HCT116 (cell line): ENCODE data around the gene SOX6. TPM values are rescaled to one million over a fixed set of nuclear protein-coding genes. Genes with fewer than 3 reads are reported as not detected.

Experiments used
- ATAC-seq: fragments of 200-7000 bp; cut with Tn5 transposase; 2 replicates; pipeline ENCODE4 v1.9.1; 2020; ENCODE audit warnings: mild to moderate bottlenecking, moderate library complexity
- BruUV-seq: library from RNA; stranded (reverse); fragments of 400-500 nt; replicated peaks from 2 replicates; lab custom pipeline; 2021; lab: Mats Ljungman, UMichigan
- CTCF ChIA-PET: fragments of 300-600 bp; sonication (Branson Sonifier 250); formaldehyde crosslinking; loops from one replicate; lab custom pipeline; 2021; ENCODE audit warnings: antibody characterized with exemption; lab: Charles Lee
- POLR2A ChIA-PET: fragments of 300-600, 350-600 bp; sonication (Branson Sonifier 250); formaldehyde crosslinking; loops from one replicate; lab custom pipeline; 2021; ENCODE audit warnings: antibody characterized with exemption; lab: Charles Lee
- RAD21 ChIA-PET, 2 experiments: fragments of 300-600 bp; sonication (Branson Sonifier 250); formaldehyde crosslinking; loops; one replicate each; lab custom pipeline; 2023; ENCODE audit warnings: low total read pairs in 2 of 2; ENCODE audit not compliant: uncharacterized antibody in 2 of 2, unreplicated experiment in 2 of 2, low non-redundant PET in 1 of 2; lab: Charles Lee
- DNase-seq: peaks from one replicate; pipeline ENCODE4 v3.0.0-alpha.2; 2010; ENCODE audit warnings: low read depth, low spot score
- H2AFZ ChIP-seq: fragments of 200-600 bp; shearing (Covaris generic), sonication (generic); 2 replicates; pipeline ENCODE4 v1.6.1; 2017; ENCODE audit warnings: low read depth, mixed run types, mixed read lengths, antibody characterized with exemption, low read length; ENCODE audit not compliant: poor library complexity, severe bottlenecking
- H3K27ac ChIP-seq: 2 replicates; pipeline ENCODE4 v1.5.1; 2012; ENCODE audit warnings: low read depth, low read length
- H3K27me3 ChIP-seq: fragments of 200-600 bp; sonication (generic); 2 replicates; pipeline ENCODE4 v1.6.1; 2016; ENCODE audit warnings: mixed run types, low read length, mixed read lengths; ENCODE audit not compliant: insufficient read depth
- H3K36me3 ChIP-seq, 2 experiments: fragments of 200-500 bp in 1 of 2; fragments of 200-600 bp in 1 of 2; sonication (Bioruptor generic) in 1 of 2; sonication (generic) in 1 of 2; 2 replicates each; pipeline versions ENCODE4 v1.5.1 to v1.6.1; 2014 to 2016; ENCODE audit warnings: low read length in 2 of 2, inconsistent platforms in 1 of 2, mixed read lengths in 1 of 2, mixed run types in 1 of 2; ENCODE audit not compliant: insufficient read depth in 2 of 2, control insufficient read depth in 1 of 2
- H3K4me1 ChIP-seq, 2 experiments: fragments of 200-600 bp in 1 of 2; sonication (generic) in 1 of 2; 2 replicates each; pipeline versions ENCODE4 v1.5.1 to v1.6.1; 2012 to 2017; ENCODE audit warnings: low read length in 2 of 2, inconsistent platforms in 1 of 2, mild to moderate bottlenecking in 1 of 2, mixed read lengths in 1 of 2, mixed run types in 1 of 2, moderate library complexity in 1 of 2; ENCODE audit not compliant: insufficient read depth in 2 of 2, control insufficient read depth in 1 of 2
- H3K4me2 ChIP-seq: fragments of 200-600 bp; sonication (generic); 2 replicates; pipeline ENCODE4 v1.6.1; 2017; ENCODE audit warnings: mixed run types, low read length, mixed read lengths
- H3K4me3 ChIP-seq, 2 experiments: fragments of 200-600 bp in 1 of 2; sonication (generic) in 1 of 2; replicated peaks in 1 of 2; 2 replicates each; pipeline ENCODE4 v1.5.1; 2011 to 2016; ENCODE audit warnings: low read length in 2 of 2, control low read depth in 1 of 2, low read depth in 1 of 2, mild to moderate bottlenecking in 1 of 2, mixed read lengths in 1 of 2, mixed run types in 1 of 2
- H3K79me2 ChIP-seq: fragments of 200-600 bp; sonication (generic); 2 replicates; pipeline ENCODE4 v1.6.1; 2017; ENCODE audit warnings: mild to moderate bottlenecking, mixed run types, low read length, moderate library complexity, mixed read lengths; ENCODE audit not compliant: insufficient read depth
- H3K9ac ChIP-seq: fragments of 200-600 bp; sonication (generic); 2 replicates; pipeline ENCODE4 v1.6.1; 2016; ENCODE audit warnings: low read length, mixed read lengths
- H3K9me2 ChIP-seq: fragments of 200-600 bp; sonication (generic), shearing (Covaris generic); 2 replicates; pipeline ENCODE4 v1.6.1; 2017; ENCODE audit warnings: mixed run types, mild to moderate bottlenecking, moderate library complexity; ENCODE audit not compliant: insufficient read depth
- H3K9me3 ChIP-seq, 2 experiments: fragments of 200-500 bp in 1 of 2; fragments of 200-600 bp in 1 of 2; sonication (Bioruptor generic) in 1 of 2; sonication (generic) in 1 of 2; 2 replicates each; pipeline ENCODE4 v1.6.1; 2014 to 2017; ENCODE audit warnings: low read length in 2 of 2, mixed read lengths in 2 of 2, inconsistent platforms in 1 of 2, low read depth in 1 of 2, mild to moderate bottlenecking in 1 of 2, mixed run types in 1 of 2, moderate library complexity in 1 of 2; ENCODE audit not compliant: control insufficient read depth in 1 of 2, insufficient read depth in 1 of 2
- H4K20me1 ChIP-seq: fragments of 200-600 bp; sonication (generic), shearing (Covaris generic); 2 replicates; pipeline ENCODE4 v1.6.1; 2017; ENCODE audit warnings: mixed run types, mild to moderate bottlenecking, moderate library complexity; ENCODE audit not compliant: insufficient read depth
- CEBPB ChIP-seq: IDR thresholded peaks from 2 replicates; pipeline ENCODE4 v1.6.1; 2012; ENCODE audit warnings: low read depth
- EGR1 ChIP-seq: IDR thresholded peaks from 2 replicates; pipeline ENCODE4 v1.6.1; 2012; ENCODE audit warnings: low read depth
- ELF1 ChIP-seq: IDR thresholded peaks from 2 replicates; pipeline ENCODE4 v1.6.1; 2012; ENCODE audit warnings: low read depth, borderline replicate concordance
- EZH2phosphoT487 ChIP-seq: fragments of 200-600 bp; IDR thresholded peaks from 2 replicates; pipeline ENCODE4 v1.6.1; 2018; ENCODE audit warnings: antibody characterized with exemption, borderline replicate concordance
- FOSL1 ChIP-seq: IDR thresholded peaks from 2 replicates; pipeline ENCODE4 v1.6.1; 2012; ENCODE audit warnings: low read depth
- JUND ChIP-seq: IDR thresholded peaks from 2 replicates; pipeline ENCODE4 v1.6.1; 2012
- POLR2AphosphoS5 ChIP-seq: IDR thresholded peaks from 2 replicates; pipeline ENCODE4 v1.6.1; 2011; ENCODE audit warnings: mild to moderate bottlenecking, low read depth, low read length, moderate library complexity
- RAD21 ChIP-seq: IDR thresholded peaks from 2 replicates; pipeline ENCODE4 v1.6.1; 2012; ENCODE audit warnings: low read depth, mild to moderate bottlenecking
- SIN3A ChIP-seq: IDR thresholded peaks from 2 replicates; pipeline ENCODE4 v1.6.1; 2012; ENCODE audit warnings: low read depth
- SP1 ChIP-seq: IDR thresholded peaks from 2 replicates; pipeline ENCODE4 v1.6.1; 2012; ENCODE audit warnings: low read depth
- SRF ChIP-seq: IDR thresholded peaks from 2 replicates; pipeline ENCODE4 v1.6.1; 2012; ENCODE audit warnings: low read depth
- ZFX ChIP-seq: fragments of 450-650 bp; IDR thresholded peaks from 2 replicates; pipeline ENCODE4 v1.6.1; 2017
- ZNF274 ChIP-seq: fragments of 200-500 bp; sonication (Bioruptor generic); IDR thresholded peaks from 2 replicates; pipeline ENCODE4 v1.6.1; 2014; ENCODE audit warnings: mild to moderate bottlenecking, low read depth, low read length, inconsistent platforms
- intact Hi-C: fragments of 100-400 bp; cut with micrococcal nuclease; formaldehyde crosslinking; loops from 2 replicates; pipeline ENCODE4 v1.10.0; 2022
- total RNA-seq: library from RNA; stranded (reverse); gene quantifications from one replicate; pipeline ENCODE4 v1.2.1, GENCODE V29; 2021; ENCODE audit not compliant: unreplicated experiment
- TF ChIP-seq, protein P1 (sequence below): IDR thresholded peaks from 2 replicates; pipeline ENCODE4 v1.6.1; 2012
- TF ChIP-seq, protein P2 (sequence below), 3 experiments: fragments of 200-600 bp in 1 of 3; sonication (generic) in 1 of 3; IDR thresholded peaks in 2 of 3; conservative IDR thresholded peaks in 1 of 3; 2 replicates each; pipeline ENCODE4 v1.5.1; 2012 to 2017; ENCODE audit warnings: low read depth in 2 of 3, low read length in 2 of 3, antibody characterized with exemption in 1 of 3, borderline replicate concordance in 1 of 3, control low read depth in 1 of 3, mild to moderate bottlenecking in 1 of 3, mixed read lengths in 1 of 3, mixed run types in 1 of 3, moderate library complexity in 1 of 3; ENCODE audit not compliant: insufficient read depth in 1 of 3
- TF ChIP-seq, protein P3 (sequence below): IDR thresholded peaks from 2 replicates; pipeline ENCODE4 v1.6.1; 2011; ENCODE audit warnings: mild to moderate bottlenecking, low read length, moderate library complexity; ENCODE audit not compliant: insufficient replicate concordance; ENCODE audit errors: extremely low read depth
- TF ChIP-seq, protein P4 (sequence below): IDR thresholded peaks from 2 replicates; pipeline ENCODE4 v1.6.1; 2012; ENCODE audit warnings: low read depth
- TF ChIP-seq, protein P5 (sequence below): IDR thresholded peaks from 2 replicates; pipeline ENCODE4 v1.6.1; 2012

SOX6 gene
- total RNA-seq, 1 experiment from 2014 or later: 0.81 TPM

DNA sequence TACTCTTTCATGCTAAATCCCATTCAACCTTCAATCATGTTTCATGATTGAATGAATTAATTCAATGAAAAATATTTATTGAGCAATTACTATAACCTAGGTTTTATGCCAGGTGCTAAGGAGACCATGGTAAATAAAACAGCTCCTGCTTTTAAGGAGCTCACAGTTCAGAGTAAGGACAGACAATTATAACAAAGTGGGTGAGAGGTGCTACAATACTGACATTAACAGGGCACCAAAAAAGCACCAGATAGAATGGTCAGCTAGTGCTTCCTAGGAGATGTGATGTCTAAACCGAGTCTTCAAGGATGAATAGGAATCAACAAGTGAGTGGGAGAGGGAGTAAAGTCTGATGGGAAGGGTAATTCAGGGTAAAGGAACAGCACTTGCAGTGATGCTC lies 366.7 kb downstream of the SOX6 start:
- Histone ChIP-seq H3K27me3 (peaks cover 6% of the 10 kb centered on the region), H3K4me3 (no peak overlapping the region), H3K4me1 (0 out of 4 replicates have a peak, but pooled peaks cover 0 to 4% of the 10 kb centered on the region in 2 experiments), H4K20me1 (no peaks in the 10 kb centered on the region), H3K9me2 (no peaks in the 10 kb centered on the region), H3K79me2 (no peaks in the 10 kb centered on the region), H2AFZ (no peak overlapping the region), H3K4me2 (no peak overlapping the region), H3K27ac (no peak overlapping the region), H3K9ac (no peak overlapping the region), H3K9me3 (no peaks in the 10 kb centered on the region), H3K36me3 (no peaks in the 10 kb centered on the region)
- TF ChIP-seq, protein P1, sequence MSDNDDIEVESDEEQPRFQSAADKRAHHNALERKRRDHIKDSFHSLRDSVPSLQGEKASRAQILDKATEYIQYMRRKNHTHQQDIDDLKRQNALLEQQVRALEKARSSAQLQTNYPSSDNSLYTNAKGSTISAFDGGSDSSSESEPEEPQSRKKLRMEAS: no peak
- TF ChIP-seq, protein P2, sequence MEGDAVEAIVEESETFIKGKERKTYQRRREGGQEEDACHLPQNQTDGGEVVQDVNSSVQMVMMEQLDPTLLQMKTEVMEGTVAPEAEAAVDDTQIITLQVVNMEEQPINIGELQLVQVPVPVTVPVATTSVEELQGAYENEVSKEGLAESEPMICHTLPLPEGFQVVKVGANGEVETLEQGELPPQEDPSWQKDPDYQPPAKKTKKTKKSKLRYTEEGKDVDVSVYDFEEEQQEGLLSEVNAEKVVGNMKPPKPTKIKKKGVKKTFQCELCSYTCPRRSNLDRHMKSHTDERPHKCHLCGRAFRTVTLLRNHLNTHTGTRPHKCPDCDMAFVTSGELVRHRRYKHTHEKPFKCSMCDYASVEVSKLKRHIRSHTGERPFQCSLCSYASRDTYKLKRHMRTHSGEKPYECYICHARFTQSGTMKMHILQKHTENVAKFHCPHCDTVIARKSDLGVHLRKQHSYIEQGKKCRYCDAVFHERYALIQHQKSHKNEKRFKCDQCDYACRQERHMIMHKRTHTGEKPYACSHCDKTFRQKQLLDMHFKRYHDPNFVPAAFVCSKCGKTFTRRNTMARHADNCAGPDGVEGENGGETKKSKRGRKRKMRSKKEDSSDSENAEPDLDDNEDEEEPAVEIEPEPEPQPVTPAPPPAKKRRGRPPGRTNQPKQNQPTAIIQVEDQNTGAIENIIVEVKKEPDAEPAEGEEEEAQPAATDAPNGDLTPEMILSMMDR (IDR thresholded peaks at IDR 0.05 in 2 of 3, conservative IDR thresholded peaks at IDR 0.05 in 1 of 3; ENCODE audit: borderline replicate concordance in 1 of 3, insufficient read depth in 1 of 3, low read depth in 2 of 3, low read length in 2 of 3): no peak
- TF ChIP-seq POLR2AphosphoS5 (no peak), CEBPB (no peak), ZNF274 (no peak), SIN3A (no peak), FOSL1 (no peak), EGR1 (no peak), ZFX (no peak), EZH2phosphoT487 (no peak), SRF (no peak), RAD21 (no peak), JUND (no peak), SP1 (no peak), ELF1 (no peak)
- TF ChIP-seq, protein P3, sequence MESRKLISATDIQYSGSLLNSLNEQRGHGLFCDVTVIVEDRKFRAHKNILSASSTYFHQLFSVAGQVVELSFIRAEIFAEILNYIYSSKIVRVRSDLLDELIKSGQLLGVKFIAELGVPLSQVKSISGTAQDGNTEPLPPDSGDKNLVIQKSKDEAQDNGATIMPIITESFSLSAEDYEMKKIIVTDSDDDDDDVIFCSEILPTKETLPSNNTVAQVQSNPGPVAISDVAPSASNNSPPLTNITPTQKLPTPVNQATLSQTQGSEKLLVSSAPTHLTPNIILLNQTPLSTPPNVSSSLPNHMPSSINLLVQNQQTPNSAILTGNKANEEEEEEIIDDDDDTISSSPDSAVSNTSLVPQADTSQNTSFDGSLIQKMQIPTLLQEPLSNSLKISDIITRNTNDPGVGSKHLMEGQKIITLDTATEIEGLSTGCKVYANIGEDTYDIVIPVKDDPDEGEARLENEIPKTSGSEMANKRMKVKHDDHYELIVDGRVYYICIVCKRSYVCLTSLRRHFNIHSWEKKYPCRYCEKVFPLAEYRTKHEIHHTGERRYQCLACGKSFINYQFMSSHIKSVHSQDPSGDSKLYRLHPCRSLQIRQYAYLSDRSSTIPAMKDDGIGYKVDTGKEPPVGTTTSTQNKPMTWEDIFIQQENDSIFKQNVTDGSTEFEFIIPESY: no peak
- TF ChIP-seq, protein P4, sequence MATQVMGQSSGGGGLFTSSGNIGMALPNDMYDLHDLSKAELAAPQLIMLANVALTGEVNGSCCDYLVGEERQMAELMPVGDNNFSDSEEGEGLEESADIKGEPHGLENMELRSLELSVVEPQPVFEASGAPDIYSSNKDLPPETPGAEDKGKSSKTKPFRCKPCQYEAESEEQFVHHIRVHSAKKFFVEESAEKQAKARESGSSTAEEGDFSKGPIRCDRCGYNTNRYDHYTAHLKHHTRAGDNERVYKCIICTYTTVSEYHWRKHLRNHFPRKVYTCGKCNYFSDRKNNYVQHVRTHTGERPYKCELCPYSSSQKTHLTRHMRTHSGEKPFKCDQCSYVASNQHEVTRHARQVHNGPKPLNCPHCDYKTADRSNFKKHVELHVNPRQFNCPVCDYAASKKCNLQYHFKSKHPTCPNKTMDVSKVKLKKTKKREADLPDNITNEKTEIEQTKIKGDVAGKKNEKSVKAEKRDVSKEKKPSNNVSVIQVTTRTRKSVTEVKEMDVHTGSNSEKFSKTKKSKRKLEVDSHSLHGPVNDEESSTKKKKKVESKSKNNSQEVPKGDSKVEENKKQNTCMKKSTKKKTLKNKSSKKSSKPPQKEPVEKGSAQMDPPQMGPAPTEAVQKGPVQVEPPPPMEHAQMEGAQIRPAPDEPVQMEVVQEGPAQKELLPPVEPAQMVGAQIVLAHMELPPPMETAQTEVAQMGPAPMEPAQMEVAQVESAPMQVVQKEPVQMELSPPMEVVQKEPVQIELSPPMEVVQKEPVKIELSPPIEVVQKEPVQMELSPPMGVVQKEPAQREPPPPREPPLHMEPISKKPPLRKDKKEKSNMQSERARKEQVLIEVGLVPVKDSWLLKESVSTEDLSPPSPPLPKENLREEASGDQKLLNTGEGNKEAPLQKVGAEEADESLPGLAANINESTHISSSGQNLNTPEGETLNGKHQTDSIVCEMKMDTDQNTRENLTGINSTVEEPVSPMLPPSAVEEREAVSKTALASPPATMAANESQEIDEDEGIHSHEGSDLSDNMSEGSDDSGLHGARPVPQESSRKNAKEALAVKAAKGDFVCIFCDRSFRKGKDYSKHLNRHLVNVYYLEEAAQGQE: no peak
- TF ChIP-seq, protein P5, sequence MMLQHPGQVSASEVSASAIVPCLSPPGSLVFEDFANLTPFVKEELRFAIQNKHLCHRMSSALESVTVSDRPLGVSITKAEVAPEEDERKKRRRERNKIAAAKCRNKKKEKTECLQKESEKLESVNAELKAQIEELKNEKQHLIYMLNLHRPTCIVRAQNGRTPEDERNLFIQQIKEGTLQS: no peak
- RAD21 ChIA-PET: no interaction called here
- CTCF ChIA-PET: interaction anchor here (0.6 to 2.0 kb wide), 9 partner anchors 10 to 138 kb away, joined by 3 to 11 read pairs (median 7); no protein-coding TSS in a partner anchor
- BruUV-seq: no TSS peak
- POLR2A ChIA-PET: no interaction called here
- no peak for ATAC-seq
- DNase-seq: no peak
- intact Hi-C loops: no loop called here
